GM13977 (cell line): ENCODE data around the gene GNB1L.

Experiments used
- DNase-seq: peaks from one replicate; pipeline ENCODE4 v3.0.0; 2012; ENCODE audit warnings: low spot score
- in situ Hi-C: fragments of 300-500 bp; cut with MboI; formaldehyde crosslinking; loops from one replicate; pipeline ENCODE4 v1.12.0; 2022; ENCODE audit warnings: low sequenced_read_pairs, low pct_unique_long_range_greater_than_20kb, mixed read lengths, inconsistent platforms; ENCODE audit not compliant: unreplicated experiment
- TF ChIP-seq, protein P1 (sequence below): IDR thresholded peaks from 2 replicates; pipeline ENCODE4 v1.5.1; 2012; ENCODE audit warnings: mild to moderate bottlenecking, control low read depth; ENCODE audit not compliant: insufficient read depth; ENCODE audit errors: extremely low read depth, missing control alignments

Gene GNB1L

DNA sequence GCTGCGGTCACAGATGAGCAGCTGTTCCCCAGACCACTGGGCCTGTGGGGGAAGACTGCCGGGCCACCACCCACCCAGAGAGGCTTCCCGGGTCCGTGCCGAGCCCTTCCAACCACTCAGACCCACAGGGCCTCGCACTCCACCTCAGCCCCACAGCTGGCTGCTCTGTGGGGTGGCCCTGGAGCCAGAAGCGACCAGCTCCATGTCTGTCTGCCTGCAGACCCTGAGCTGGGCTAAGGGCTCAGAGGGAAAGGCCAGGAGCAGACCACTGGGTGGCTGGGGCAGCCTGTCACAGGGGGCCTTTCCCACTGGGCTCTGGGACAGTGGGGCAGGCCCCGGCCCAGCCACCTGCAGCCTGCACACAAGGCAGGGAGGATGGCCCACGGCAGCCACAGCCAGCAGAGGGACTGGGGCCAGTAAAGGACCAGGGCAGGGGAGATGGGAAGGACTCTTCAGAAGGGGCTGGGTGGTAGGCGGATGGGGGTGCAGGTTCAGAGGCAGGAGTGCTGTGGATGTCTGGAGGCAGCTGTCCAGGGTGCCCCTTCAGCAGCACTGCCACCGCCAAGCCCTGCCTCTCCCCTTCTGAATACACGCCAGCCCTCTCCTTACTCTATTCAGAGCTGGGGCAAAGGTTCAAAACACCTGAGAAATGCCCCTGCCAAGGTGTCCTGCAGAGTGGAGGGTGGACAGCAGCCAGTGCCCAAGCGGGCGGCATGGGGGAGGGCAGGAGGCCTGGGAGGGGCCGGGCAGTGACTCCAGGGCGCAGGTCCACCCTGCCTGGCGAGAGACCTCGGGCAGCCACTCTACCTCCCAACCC lies 32.2 kb downstream of the GNB1L start:
- no peak for DNase-seq
- TF ChIP-seq, protein P1, sequence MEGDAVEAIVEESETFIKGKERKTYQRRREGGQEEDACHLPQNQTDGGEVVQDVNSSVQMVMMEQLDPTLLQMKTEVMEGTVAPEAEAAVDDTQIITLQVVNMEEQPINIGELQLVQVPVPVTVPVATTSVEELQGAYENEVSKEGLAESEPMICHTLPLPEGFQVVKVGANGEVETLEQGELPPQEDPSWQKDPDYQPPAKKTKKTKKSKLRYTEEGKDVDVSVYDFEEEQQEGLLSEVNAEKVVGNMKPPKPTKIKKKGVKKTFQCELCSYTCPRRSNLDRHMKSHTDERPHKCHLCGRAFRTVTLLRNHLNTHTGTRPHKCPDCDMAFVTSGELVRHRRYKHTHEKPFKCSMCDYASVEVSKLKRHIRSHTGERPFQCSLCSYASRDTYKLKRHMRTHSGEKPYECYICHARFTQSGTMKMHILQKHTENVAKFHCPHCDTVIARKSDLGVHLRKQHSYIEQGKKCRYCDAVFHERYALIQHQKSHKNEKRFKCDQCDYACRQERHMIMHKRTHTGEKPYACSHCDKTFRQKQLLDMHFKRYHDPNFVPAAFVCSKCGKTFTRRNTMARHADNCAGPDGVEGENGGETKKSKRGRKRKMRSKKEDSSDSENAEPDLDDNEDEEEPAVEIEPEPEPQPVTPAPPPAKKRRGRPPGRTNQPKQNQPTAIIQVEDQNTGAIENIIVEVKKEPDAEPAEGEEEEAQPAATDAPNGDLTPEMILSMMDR: no peak
- in situ Hi-C loops: no loop called here

DNA sequence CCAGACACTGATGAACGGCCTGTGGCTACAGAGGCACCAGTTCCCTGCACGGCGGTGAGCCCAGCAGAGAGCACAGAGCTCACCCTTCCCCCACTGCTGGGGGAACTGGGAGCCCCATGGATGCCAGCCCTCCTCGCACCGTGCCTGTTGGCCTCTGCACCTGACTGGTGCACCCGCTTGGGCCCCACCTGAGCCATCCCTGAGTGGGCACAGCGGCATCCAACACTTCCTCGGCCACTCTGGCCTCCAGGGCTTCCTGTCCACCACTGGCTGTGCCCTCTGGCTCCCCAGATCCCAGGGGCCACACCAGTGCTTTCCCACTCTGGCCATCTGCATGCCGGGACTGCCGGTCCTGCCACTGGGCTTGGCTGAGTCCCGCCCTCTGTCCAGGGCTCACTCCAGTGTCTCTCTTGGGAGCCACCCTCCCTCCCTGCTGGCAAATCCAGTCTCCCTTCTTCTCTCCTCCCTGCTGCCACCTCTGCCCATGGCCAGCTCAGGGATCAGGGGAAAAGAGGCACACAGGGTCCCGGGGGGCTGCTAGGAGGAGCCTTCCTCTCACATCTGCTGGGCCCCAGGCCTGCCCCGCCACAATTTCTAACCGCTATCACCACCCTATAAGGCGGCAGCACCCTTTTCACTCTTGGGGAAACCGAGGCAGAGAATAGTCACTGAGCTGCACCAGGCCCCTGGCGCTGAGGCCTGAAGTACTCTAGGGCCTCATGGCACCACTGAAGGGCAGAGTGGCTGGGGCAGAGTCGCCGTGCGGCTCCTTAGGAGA lies 33.0 kb downstream of the GNB1L start:
- DNase-seq: no peak
- in situ Hi-C loops: no loop called here
- TF ChIP-seq, protein P1: no peak

DNA sequence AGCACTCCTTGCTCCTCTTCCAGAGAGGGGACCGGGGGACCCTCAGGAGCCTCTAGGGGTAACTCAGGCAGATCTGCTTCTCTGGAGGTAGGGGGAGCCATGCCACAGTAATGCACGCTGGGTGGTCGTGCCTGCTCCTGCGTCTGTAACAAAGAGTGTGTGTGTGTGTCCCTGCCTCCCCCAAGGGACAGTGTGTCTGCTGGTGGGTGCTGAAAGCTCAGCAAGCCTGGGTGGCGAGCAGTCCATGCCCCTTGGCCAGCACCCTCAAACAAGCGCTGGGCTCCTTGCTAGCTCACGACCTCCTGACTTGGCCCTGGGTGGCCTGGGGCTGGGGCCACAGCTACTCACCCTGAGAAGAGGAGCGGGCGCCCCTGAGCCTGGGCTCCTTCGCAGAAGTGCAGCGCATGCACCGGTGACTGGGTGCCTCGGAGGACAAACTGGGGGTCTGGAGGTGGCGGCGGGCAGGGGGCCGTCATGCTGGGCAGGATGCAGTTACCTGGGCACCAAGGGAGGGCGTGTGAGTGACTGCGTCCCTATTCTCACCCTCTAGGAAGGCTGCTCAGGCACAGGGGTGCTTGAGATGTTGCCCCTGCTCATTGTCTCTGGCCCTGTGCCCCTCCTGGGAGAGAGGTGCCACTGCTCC lies 33.7 kb downstream of the GNB1L start:
- DNase-seq: no peak
- in situ Hi-C loops: no loop called here
- TF ChIP-seq, protein P1: no peak

DNA sequence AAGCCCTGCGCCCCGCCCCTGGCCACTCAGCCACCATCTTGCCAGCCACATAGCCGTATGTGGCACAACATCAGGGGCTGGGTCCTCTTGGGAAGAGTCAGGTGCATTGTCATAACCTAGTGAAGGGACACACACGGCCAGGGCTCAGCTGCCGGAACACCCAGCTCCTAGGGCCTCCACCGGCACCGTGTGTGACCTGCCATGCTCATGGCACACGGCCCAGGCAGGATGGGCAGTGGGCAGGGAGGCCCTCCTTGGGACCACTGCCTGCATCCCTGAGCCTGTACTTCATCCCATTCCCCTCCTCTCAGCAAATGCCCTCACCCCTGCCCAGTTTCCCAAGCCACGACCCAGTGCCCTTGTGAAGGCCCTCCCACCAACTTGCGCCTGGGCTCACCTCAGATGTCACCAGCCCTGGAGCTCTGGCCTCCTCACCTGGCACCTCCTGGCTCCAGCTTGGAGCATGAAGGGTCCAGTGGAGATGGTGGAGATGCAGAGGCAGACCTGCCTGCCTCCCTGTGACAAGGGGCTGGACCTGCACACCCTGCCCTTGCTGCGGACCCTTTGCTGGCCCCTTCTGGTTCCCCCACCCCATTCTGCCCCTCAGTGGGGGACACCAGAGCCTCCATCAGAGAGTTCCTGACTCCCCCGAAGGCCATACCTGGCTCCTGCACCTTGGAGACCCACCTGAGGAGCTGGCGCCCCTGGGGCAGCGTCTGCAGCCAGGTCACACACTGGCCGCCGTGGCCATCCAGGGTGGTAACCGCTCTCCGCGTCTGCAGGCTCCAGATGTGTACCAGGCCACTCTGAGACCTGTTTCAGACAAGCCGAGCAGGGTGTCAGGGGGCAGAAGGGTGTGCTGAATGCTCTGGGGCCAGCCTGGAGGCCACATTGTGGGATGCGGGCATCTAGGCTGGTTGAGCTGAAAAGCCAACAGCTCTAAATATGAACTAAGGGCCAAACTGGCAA lies 34.5 kb downstream of the GNB1L start:
- in situ Hi-C loops: no loop called here
- TF ChIP-seq, protein P1: no peak
- DNase-seq: no peak

DNA sequence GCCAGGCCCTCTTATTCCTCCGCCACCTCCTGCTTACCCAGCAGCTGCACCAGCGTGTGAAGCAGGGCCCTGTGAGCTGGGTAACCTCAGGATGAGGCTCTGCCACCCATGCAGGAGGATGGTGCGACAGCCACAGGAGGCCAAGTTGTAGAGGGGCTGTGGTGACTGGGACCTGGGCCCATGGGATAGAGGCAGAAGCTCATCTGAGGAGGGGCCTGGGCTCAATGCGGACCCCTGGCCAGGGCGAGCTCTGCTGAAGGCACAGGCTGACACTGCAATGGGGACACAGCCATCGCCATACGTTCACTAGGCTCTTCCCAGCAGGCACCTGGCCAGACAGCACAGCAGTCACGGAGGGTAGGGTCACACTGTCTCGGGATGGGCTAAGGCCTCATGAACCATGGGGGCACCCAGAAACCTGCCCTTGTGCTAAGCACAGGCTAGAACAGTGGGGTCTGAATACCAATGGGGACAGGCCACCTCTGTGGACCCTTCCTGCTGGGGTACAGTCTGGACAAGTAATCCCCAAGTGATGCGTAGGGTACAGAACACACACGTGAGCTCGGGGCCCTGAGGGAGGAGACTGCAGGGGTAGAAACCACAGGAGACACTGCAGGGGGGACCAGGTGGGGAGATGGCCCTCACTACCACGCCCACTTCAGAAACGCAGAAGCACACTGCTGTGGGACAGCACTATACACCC lies 35.3 kb downstream of the GNB1L start:
- TF ChIP-seq, protein P1: no peak
- DNase-seq: no peak
- in situ Hi-C loops: no loop called here
